GM19468 (cell line): ENCODE results near the gene RWDD2A.
A peak's percentile ranks its signal among the peaks of the same experiment; 100 is the strongest.
"Not testable (repeated sequence)": the region's sequence is repeated elsewhere in the genome, so short reads cannot be mapped to it uniquely, and the experiment has no call there.

Source experiments
- ATAC-seq: cut with Tn5 transposase; IDR thresholded peaks from one replicate; pipeline ENCODE4 v1.9.1; 2021; ENCODE audit warnings: mild to moderate bottlenecking, moderate library complexity, moderate number of reproducible peaks; ENCODE audit not compliant: unreplicated experiment; ENCODE audit errors: extremely low read depth

The RWDD2A gene

GRCh38 chr6:83192871-83193746 is at the start of gene RWDD2A, which contains the start of gene PGM3:
Gene RWDD2A, plus strand, starts transcription at chr6:83193357. Its CDS starts 1,095 bp downstream, at chr6:83194452.
Gene PGM3, minus strand, starts transcription at chr6:83193265. Its CDS starts 2,253 bp downstream, at chr6:83191012.
- peak; percentile 95 for ATAC-seq

- no peak for ATAC-seq
Measured at GRCh38 chr6:83151114-83151513, 42.0 kb upstream of the RWDD2A start.

GRCh38 chr6:83152913-83153312 is 40.2 kb upstream of the RWDD2A start:
- ATAC-seq = no peak

GRCh38 chr6:83153883-83154521 is 39.2 kb upstream of the RWDD2A start:
- no peak for ATAC-seq

GRCh38 chr6:83155794-83156193 is 37.4 kb upstream of the RWDD2A start:
- no peak for ATAC-seq

GRCh38 chr6:83160167-83160566 is 33.0 kb upstream of the RWDD2A start:
- no peak for ATAC-seq

GRCh38 chr6:83167726-83168278 is 25.4 kb upstream of the RWDD2A start:
- ATAC-seq = no peak

GRCh38 chr6:83168556-83168955 is 24.6 kb upstream of the RWDD2A start:
- no peak for ATAC-seq

- no peak for ATAC-seq
Measured at GRCh38 chr6:83169106-83169505, 24.1 kb upstream of the RWDD2A start.

GRCh38 chr6:83169511-83169910 is 23.6 kb upstream of the RWDD2A start:
- no peak for ATAC-seq

GRCh38 chr6:83176246-83176645 is 16.9 kb upstream of the RWDD2A start:
- no peak for ATAC-seq

GRCh38 chr6:83180426-83180950 is 12.7 kb upstream of the RWDD2A start:
- no peak for ATAC-seq

- ATAC-seq = no peak
Measured at GRCh38 chr6:83182114-83182513, 11.0 kb upstream of the RWDD2A start.

- no peak for ATAC-seq
Measured at GRCh38 chr6:83183082-83183828, 9.9 kb upstream of the RWDD2A start.

GRCh38 chr6:83185096-83185495 is 8.1 kb upstream of the RWDD2A start:
- ATAC-seq = no peak

- no peak for ATAC-seq
Measured at GRCh38 chr6:83188501-83188900, 4.7 kb upstream of the RWDD2A start.

- ATAC-seq = no peak
Measured at GRCh38 chr6:83190626-83191025, 2.5 kb upstream of the RWDD2A start.

- not testable (repeated sequence) for ATAC-seq
Measured at GRCh38 chr6:83191974-83192373, 1.2 kb upstream of the RWDD2A start.

- no peak for ATAC-seq
Measured at GRCh38 chr6:83192456-83192855, 701 bp upstream of the RWDD2A start.
